H1 (cell line): Measurements from ENCODE around the gene CYB561.

ENCODE experiments used
- EZH2 ChIP-seq: fragments of 200-600 bp; sonication (generic); IDR thresholded peaks from 2 replicates; pipeline ENCODE4 v1.7.1; 2012; ENCODE audit warnings: low read depth, mild to moderate bottlenecking, moderate library complexity, low read length, inconsistent platforms; ENCODE audit not compliant: severe bottlenecking
- GABPA ChIP-seq: IDR thresholded peaks from 2 replicates; pipeline ENCODE4 v1.6.1; 2011; ENCODE audit warnings: mild to moderate bottlenecking, low read length, moderate library complexity, borderline replicate concordance; ENCODE audit not compliant: insufficient read depth
- GTF2F1 ChIP-seq: IDR thresholded peaks from 2 replicates; pipeline ENCODE4 v1.6.1; 2012; ENCODE audit warnings: low read depth, low read length, improper control_type of control experiment, borderline replicate concordance
- HDAC2 ChIP-seq, 2 experiments: fragments of 300-600 bp in 1 of 2; sonication (generic) in 1 of 2; IDR thresholded peaks; 2 replicates each; pipeline ENCODE4 v1.6.1; 2011 to 2012; ENCODE audit warnings: low read depth in 2 of 2, low read length in 2 of 2, mild to moderate bottlenecking in 2 of 2, moderate library complexity in 2 of 2, borderline replicate concordance in 1 of 2, inconsistent platforms in 1 of 2
- JUND ChIP-seq: IDR thresholded peaks from 2 replicates; pipeline ENCODE4 v1.6.1; 2011; ENCODE audit warnings: mild to moderate bottlenecking, improper control_type of control experiment, low read length
- NRF1 ChIP-seq: IDR thresholded peaks from 2 replicates; pipeline ENCODE4 v1.6.1; 2011; ENCODE audit warnings: mild to moderate bottlenecking, low read depth, low read length, improper control_type of control experiment
- POLR2A ChIP-seq, 2 experiments: IDR thresholded peaks; 1 replicate in 1 of 2; 2 replicates in 1 of 2; pipeline ENCODE4 v1.6.1; 2011; ENCODE audit warnings: low read depth in 2 of 2, low read length in 2 of 2, mild to moderate bottlenecking in 2 of 2; ENCODE audit errors: control extremely low read depth in 1 of 2
- POLR2AphosphoS5 ChIP-seq: IDR thresholded peaks from 2 replicates; pipeline ENCODE4 v1.6.1; 2011; ENCODE audit warnings: low read depth, low read length
- USF2 ChIP-seq: IDR thresholded peaks from 2 replicates; pipeline ENCODE4 v1.6.1; 2011; ENCODE audit warnings: low read length, improper control_type of control experiment
- YY1 ChIP-seq: IDR thresholded peaks from 2 replicates; pipeline ENCODE4 v1.6.1; 2011; ENCODE audit warnings: low read depth, mild to moderate bottlenecking, low read length
- TF ChIP-seq, protein P1 (sequence below), 3 experiments: IDR thresholded peaks; 1 replicate in 2 of 3; 2 replicates in 1 of 3; pipeline versions ENCODE4 v1.5.1 to v1.6.1; 2011; ENCODE audit warnings: low read length in 3 of 3, mild to moderate bottlenecking in 3 of 3, inconsistent platforms in 2 of 3, low read depth in 1 of 3, moderate library complexity in 1 of 3; ENCODE audit not compliant: insufficient read depth in 1 of 3; ENCODE audit errors: control extremely low read depth in 1 of 3

DNA sequence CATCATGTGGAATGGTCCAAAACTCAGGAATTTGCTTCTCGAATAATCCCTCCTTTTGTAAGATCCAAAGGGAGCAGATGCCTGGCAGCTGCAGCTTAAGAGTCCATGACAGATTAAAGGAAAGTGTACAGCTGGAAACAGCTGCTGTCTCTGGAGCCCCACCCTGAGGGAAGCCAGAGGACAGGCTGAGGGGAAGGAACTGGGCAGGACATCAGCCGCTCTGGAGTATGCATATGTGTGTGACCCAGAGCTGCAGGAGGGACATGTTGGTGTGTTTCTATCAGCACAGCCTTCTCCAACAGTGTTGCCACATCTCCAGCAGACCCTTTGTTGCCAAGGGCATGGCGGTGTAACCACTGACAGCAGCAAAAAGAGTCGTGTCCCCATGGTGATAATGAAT is 46.2 kb downstream of the CYB561 start:
- TF ChIP-seq POLR2A (IDR thresholded peaks at IDR 0.05; ENCODE audit: control extremely low read depth in 1 of 2, low read depth in 2 of 2, low read length in 2 of 2) (no peak), POLR2AphosphoS5 (no peak), EZH2 (no peak), GABPA (no peak), HDAC2 (IDR thresholded peaks at IDR 0.05; ENCODE audit: borderline replicate concordance in 1 of 2, low read depth in 2 of 2, low read length in 2 of 2) (no peak), GTF2F1 (no peak), NRF1 (no peak), JUND (no peak), YY1 (no peak), USF2 (no peak)
- TF ChIP-seq, protein P1, sequence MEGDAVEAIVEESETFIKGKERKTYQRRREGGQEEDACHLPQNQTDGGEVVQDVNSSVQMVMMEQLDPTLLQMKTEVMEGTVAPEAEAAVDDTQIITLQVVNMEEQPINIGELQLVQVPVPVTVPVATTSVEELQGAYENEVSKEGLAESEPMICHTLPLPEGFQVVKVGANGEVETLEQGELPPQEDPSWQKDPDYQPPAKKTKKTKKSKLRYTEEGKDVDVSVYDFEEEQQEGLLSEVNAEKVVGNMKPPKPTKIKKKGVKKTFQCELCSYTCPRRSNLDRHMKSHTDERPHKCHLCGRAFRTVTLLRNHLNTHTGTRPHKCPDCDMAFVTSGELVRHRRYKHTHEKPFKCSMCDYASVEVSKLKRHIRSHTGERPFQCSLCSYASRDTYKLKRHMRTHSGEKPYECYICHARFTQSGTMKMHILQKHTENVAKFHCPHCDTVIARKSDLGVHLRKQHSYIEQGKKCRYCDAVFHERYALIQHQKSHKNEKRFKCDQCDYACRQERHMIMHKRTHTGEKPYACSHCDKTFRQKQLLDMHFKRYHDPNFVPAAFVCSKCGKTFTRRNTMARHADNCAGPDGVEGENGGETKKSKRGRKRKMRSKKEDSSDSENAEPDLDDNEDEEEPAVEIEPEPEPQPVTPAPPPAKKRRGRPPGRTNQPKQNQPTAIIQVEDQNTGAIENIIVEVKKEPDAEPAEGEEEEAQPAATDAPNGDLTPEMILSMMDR (IDR thresholded peaks at IDR 0.05; ENCODE audit: control extremely low read depth in 1 of 3, insufficient read depth in 1 of 3, low read depth in 1 of 3, low read length in 3 of 3), result no peak
